OCI-LY3 (cell line): ENCODE measurements around the gene COBL.

Source experiments
- H2AFZ ChIP-seq: fragments of 200-600, 300-600 bp; shearing (Covaris generic); 2 replicates; pipeline ENCODE4 v1.6.0; 2014; ENCODE audit warnings: antibody characterized with exemption, low read depth, low read length
- H3K27ac ChIP-seq: fragments of 200-600, 300-600 bp; sonication (generic); 2 replicates; pipeline ENCODE4 v1.5.1; 2014; ENCODE audit warnings: mild to moderate bottlenecking, low read length, moderate library complexity, mixed read lengths
- H3K27me3 ChIP-seq: fragments of 200-600, 300-600 bp; sonication (generic); 2 replicates; pipeline ENCODE4 v1.6.1; 2014; ENCODE audit warnings: low read depth, low read length, mixed read lengths
- H3K36me3 ChIP-seq: fragments of 200-600, 300-600 bp; sonication (generic); replicated peaks from 2 replicates; pipeline ENCODE3; 2014; ENCODE audit warnings: low read depth, low read length, mixed read lengths
- H3K4me1 ChIP-seq: fragments of 300-600, 200-600 bp; sonication (generic); 2 replicates; pipeline ENCODE4 v1.6.1; 2014; ENCODE audit warnings: low read length, mixed read lengths
- H3K4me2 ChIP-seq: fragments of 200-600, 300-600 bp; sonication (generic); 2 replicates; pipeline ENCODE4 v1.6.1; 2014; ENCODE audit warnings: low read length, mixed read lengths
- H3K4me3 ChIP-seq: fragments of 300-600, 200-600 bp; sonication (generic); 2 replicates; pipeline ENCODE4 v1.5.1; 2014; ENCODE audit warnings: antibody characterized with exemption, mild to moderate bottlenecking, low read length, moderate library complexity
- H3K79me2 ChIP-seq: fragments of 300-600, 200-600 bp; shearing (Covaris generic); 2 replicates; pipeline ENCODE4 v1.6.1; 2014; ENCODE audit warnings: mild to moderate bottlenecking, low read length, mixed read lengths
- H3K9ac ChIP-seq: fragments of 300-600, 200-600 bp; shearing (Covaris generic); 2 replicates; pipeline ENCODE4 v1.6.0; 2014; ENCODE audit warnings: mild to moderate bottlenecking, low read length, moderate library complexity
- H3K9me3 ChIP-seq: fragments of 200-600, 300-600 bp; shearing (Covaris generic); 2 replicates; pipeline ENCODE4 v1.6.1; 2014; ENCODE audit warnings: low read length, mixed read lengths; ENCODE audit not compliant: insufficient read depth
- H4K20me1 ChIP-seq: fragments of 200-600, 300-600 bp; sonication (generic); 2 replicates; pipeline ENCODE4 v1.6.1; 2016; ENCODE audit warnings: low read length, mixed read lengths; ENCODE audit not compliant: insufficient read depth
- CTCF ChIP-seq: fragments of 200-600, 300-600 bp; sonication (generic); IDR thresholded peaks from 2 replicates; pipeline ENCODE4 v1.5.1; 2014; ENCODE audit warnings: antibody characterized with exemption, low read length, low read depth
- EZH2phosphoT487 ChIP-seq: fragments of 200-600 bp; shearing (Covaris generic); IDR thresholded peaks from 2 replicates; pipeline ENCODE4 v1.6.1; 2018; ENCODE audit warnings: antibody characterized with exemption, mixed run types, low read depth

Gene COBL

GRCh38 chr7:51082940-51083533 lies 233.6 kb downstream of the COBL start:
- peaks cover 6% of the 10 kb centered on the region; the same call in 1 of the 2 replicates for H3K27me3 ChIP-seq
- H3K79me2 ChIP-seq = no peaks in the 10 kb centered on the region
- no peak for TF ChIP-seq EZH2phosphoT487
- TF ChIP-seq CTCF = no peak
- H3K9me3 ChIP-seq = no peaks in the 10 kb centered on the region
- no peak overlapping the region for H3K9ac ChIP-seq
- H4K20me1 ChIP-seq = no peaks in the 10 kb centered on the region
- H3K4me3 ChIP-seq = no peak overlapping the region
- H3K36me3 ChIP-seq = no peaks in the 10 kb centered on the region
- H3K4me2 ChIP-seq = no peak overlapping the region
- H3K4me1 ChIP-seq = no peaks in the 10 kb centered on the region
- no peak overlapping the region for H2AFZ ChIP-seq
- no peak overlapping the region for H3K27ac ChIP-seq

- Histone ChIP-seq H3K79me2 (no peaks in the 10 kb centered on the region), H2AFZ (no peak overlapping the region), H3K9me3 (no peaks in the 10 kb centered on the region), H3K27me3 (peaks cover 11% of the 10 kb centered on the region; the same call in 1 of the 2 replicates), H3K27ac (no peak overlapping the region), H3K4me3 (no peak overlapping the region), H3K4me1 (no peaks in the 10 kb centered on the region), H4K20me1 (no peaks in the 10 kb centered on the region), H3K36me3 (no peaks in the 10 kb centered on the region), H3K9ac (no peak overlapping the region), H3K4me2 (no peak overlapping the region)
- TF ChIP-seq EZH2phosphoT487 = no peak
- TF ChIP-seq CTCF = no peak
Observed at GRCh38 chr7:51082096-51082840, 234.3 kb downstream of the COBL start.

- Histone ChIP-seq H3K36me3 (no peaks in the 10 kb centered on the region), H3K27ac (no peak overlapping the region), H3K4me1 (no peaks in the 10 kb centered on the region), H3K9me3 (no peaks in the 10 kb centered on the region), H4K20me1 (no peaks in the 10 kb centered on the region), H2AFZ (no peak overlapping the region), H3K4me2 (no peak overlapping the region), H3K9ac (no peak overlapping the region), H3K4me3 (no peak overlapping the region), H3K79me2 (no peaks in the 10 kb centered on the region), H3K27me3 (peaks cover 11% of the 10 kb centered on the region; the same call in 1 of the 2 replicates)
- no peak for TF ChIP-seq CTCF
- no peak for TF ChIP-seq EZH2phosphoT487
Observed at GRCh38 chr7:51081270-51081890, 235.2 kb downstream of the COBL start.

GRCh38 chr7:51080622-51081269 lies 235.9 kb downstream of the COBL start:
- no peak overlapping the region for H3K4me2 ChIP-seq
- H3K36me3 ChIP-seq = no peaks in the 10 kb centered on the region
- H3K9me3 ChIP-seq = no peaks in the 10 kb centered on the region
- H3K4me1 ChIP-seq = peaks cover 5% of the 10 kb centered on the region; the same call in 1 of the 2 replicates
- H3K4me3 ChIP-seq = no peak overlapping the region
- H2AFZ ChIP-seq = no peak overlapping the region
- no peak for TF ChIP-seq EZH2phosphoT487
- no peak for TF ChIP-seq CTCF
- no peaks in the 10 kb centered on the region for H3K79me2 ChIP-seq
- H3K27ac ChIP-seq = no peak overlapping the region
- no peaks in the 10 kb centered on the region for H4K20me1 ChIP-seq
- H3K27me3 ChIP-seq = peaks cover 11% of the 10 kb centered on the region; the same call in 1 of the 2 replicates
- H3K9ac ChIP-seq = no peak overlapping the region
